GM06990 (cell line): Measurements from ENCODE around the gene AMOT.
"Not testable (repeated sequence)": the region's sequence is repeated elsewhere in the genome, so short reads cannot be mapped to it uniquely, and the experiment has no call there.

Experiments used
- DNase-seq: peaks from one replicate; pipeline ENCODE4 v3.0.0-alpha.2; 2011; ENCODE audit not compliant: insufficient read length; ENCODE audit errors: extremely low read depth
- H3K27me3 ChIP-seq: replicated peaks from 2 replicates; pipeline ENCODE4 v1.6.0; 2011; ENCODE audit warnings: low read length; ENCODE audit not compliant: control insufficient read depth, insufficient read depth
- H3K36me3 ChIP-seq: 2 replicates; pipeline ENCODE4 v1.5.1; 2011; ENCODE audit warnings: low read length; ENCODE audit not compliant: control insufficient read depth, insufficient read depth
- H3K4me3 ChIP-seq: replicated peaks from 2 replicates; pipeline ENCODE4 v1.5.1; 2011; ENCODE audit warnings: low read depth, mild to moderate bottlenecking, control low read depth, low read length
- CTCF ChIP-seq: IDR thresholded peaks from 2 replicates; pipeline ENCODE4 v1.5.1; 2011; ENCODE audit warnings: low read length, control low read depth, mild to moderate bottlenecking, inconsistent platforms; ENCODE audit not compliant: insufficient read depth, poor library complexity, severe bottlenecking

The AMOT gene

GRCh38 chrX:112857478-112857878 is 16.8 kb upstream of the AMOT start:
- TF ChIP-seq CTCF, result no peak
- Histone ChIP-seq H3K36me3 (no peaks in the 10 kb centered on the region), H3K27me3 (no peaks in the 10 kb centered on the region), H3K4me3 (no peak overlapping the region)
- peak; percentile 36 for DNase-seq

GRCh38 chrX:112854901-112855300 is 14.3 kb upstream of the AMOT start:
- H3K4me3 ChIP-seq, H3K36me3 ChIP-seq, DNase-seq, H3K27me3 ChIP-seq: not testable (repeated sequence)

GRCh38 chrX:112852851-112853250 is 12.2 kb upstream of the AMOT start:
- DNase-seq, result no peak
- Histone ChIP-seq H3K4me3 (no peak overlapping the region), H3K27me3 (no peaks in the 10 kb centered on the region), H3K36me3 (no peaks in the 10 kb centered on the region)
- no peak for TF ChIP-seq CTCF

- Histone ChIP-seq H3K27me3 (no peaks in the 10 kb centered on the region), H3K36me3 (no peaks in the 10 kb centered on the region), H3K4me3 (no peak overlapping the region)
- no peak for DNase-seq
- no peak for TF ChIP-seq CTCF
Observed at GRCh38 chrX:112851806-112852205, 11.2 kb upstream of the AMOT start.

GRCh38 chrX:112851161-112851779 is 10.6 kb upstream of the AMOT start:
- Histone ChIP-seq H3K36me3 (no peaks in the 10 kb centered on the region), H3K27me3 (no peaks in the 10 kb centered on the region), H3K4me3 (no peak overlapping the region)
- peak; percentile 19 for TF ChIP-seq CTCF
- peak; percentile 51 for DNase-seq

GRCh38 chrX:112849016-112849415 is 8.4 kb upstream of the AMOT start:
- peak; percentile 16 for DNase-seq
- Histone ChIP-seq H3K36me3 (no peaks in the 10 kb centered on the region), H3K27me3 (no peaks in the 10 kb centered on the region), H3K4me3 (no peak overlapping the region)
- no peak for TF ChIP-seq CTCF
